Measurements from ENCODE around the gene ANXA3.
"Not testable (repeated sequence)": the region's sequence is repeated elsewhere in the genome, so short reads cannot be mapped to it uniquely, and the experiment has no call there.

Gene ANXA3

DNA sequence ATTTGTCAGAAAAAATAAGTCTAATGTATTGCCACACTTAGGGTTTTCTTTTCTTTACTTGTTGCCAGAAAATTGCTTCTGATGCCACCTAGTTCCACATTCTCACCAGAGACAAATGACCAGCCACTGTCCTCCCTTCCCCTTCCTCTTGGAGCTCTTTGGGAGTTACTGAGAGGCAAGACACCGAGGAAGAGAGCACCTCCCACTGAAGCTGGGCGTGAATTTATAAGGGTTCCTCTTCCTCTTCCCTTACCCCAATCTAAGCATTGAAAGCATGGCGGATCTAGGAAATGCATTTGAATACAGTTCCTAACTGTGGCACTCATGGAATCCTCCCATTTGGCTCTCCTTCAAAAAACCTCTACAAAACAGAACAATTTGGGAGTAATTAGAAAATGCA, 30.0 kb downstream of the ANXA3 start:
- DNase-seq = no peak

DNA sequence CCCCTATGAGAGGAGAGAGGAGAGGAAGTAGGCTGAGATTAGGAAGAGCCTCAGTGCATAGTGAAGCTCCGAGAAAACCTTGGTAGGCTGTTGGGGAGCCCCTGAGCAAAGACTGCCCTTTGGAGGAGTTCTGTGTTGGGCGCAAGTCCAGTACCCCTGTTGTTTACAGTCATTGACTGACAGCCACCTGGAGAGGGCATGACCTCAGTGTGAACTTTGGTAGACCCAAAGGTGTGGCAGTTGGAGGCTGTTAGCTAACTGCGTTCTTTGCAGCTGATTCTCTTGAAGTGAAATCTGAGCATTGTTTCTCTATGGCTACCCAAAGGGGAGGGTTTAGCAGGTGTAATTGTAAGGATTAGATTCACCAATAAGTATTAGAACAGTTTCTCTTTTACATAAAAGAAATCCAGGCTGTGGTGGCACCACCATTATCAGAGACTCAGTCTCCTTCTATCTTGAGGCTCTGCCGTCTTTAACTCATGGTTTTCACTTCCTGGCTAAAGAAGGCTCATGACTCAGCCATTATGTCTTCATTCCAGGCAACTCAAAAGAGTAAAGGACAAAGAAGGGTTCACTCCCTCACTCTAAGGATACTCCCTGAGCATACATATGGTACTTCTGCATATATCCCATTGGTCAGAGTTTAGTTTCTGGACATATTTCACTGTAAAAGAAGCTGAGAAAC, 33.4 kb downstream of the ANXA3 start:
- DNase-seq = no peak

GRCh38 chr4:78585633-78586032, 34.1 kb downstream of the ANXA3 start:
- no peak for DNase-seq

DNA sequence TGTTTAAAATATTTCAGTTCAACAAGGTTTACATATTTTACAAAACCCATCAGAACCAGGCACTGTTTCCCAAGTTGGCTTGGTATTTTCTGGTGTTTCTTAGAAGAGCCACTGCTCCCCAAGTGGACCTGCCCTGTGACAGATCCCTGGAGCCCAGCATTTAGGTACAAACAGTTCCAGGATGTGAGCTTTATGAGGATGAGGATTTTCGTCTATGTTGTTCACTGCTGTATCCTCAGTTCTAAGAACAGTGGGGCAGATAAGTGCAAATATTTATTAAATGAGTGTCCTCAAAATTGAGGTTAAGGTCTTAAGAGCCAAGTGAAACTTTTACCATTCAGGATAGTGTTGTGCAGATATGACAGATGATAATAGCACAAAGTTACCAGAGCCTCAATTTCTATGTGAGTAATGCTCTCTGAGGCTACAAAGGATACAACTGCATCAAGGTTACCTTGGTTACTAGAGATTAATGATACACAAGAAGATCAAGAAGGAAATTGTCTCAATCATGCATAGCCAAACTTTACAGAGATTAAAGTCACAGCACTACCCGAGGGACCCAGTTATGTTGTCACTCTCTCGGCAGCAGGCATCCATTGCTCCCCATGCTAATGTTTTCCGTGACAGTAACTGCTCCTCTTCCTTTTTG, 37.5 kb downstream of the ANXA3 start:
- DNase-seq = no peak

- DNase-seq = no peak
Observed at GRCh38 chr4:78591404-78591803, 39.8 kb downstream of the ANXA3 start.

DNA sequence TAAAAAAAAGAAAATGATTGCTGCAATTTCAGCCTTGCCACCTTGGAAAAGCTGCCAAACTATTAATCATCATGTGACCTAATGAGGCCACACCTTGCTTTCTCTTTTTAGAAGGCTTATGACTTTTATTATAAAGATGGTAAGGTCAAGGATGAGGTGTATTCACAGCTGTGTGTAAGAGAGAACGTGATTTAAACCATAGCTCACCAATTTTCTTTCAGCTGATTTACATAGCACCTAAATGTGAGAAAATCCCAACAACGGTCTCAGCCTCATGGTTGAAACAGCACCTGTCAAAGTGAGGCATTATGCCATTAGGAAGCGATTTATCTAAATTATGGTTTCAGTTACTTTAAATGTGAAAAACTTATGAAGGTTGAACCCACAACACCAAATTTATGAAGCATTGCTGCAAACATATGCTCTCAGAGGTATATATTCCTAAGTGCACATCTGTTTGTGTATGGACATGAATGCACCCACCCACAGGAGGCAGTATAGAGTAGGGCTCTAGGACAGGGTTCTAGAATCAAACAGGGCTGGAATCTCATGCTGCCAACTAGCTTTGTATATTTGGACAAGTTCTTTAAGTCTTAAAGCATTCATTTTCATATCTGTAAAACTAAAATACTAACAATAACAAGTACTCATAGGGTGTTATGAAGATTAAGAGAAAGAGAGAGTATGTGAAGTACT, 40.7 kb downstream of the ANXA3 start:
- DNase-seq = no peak

DNA sequence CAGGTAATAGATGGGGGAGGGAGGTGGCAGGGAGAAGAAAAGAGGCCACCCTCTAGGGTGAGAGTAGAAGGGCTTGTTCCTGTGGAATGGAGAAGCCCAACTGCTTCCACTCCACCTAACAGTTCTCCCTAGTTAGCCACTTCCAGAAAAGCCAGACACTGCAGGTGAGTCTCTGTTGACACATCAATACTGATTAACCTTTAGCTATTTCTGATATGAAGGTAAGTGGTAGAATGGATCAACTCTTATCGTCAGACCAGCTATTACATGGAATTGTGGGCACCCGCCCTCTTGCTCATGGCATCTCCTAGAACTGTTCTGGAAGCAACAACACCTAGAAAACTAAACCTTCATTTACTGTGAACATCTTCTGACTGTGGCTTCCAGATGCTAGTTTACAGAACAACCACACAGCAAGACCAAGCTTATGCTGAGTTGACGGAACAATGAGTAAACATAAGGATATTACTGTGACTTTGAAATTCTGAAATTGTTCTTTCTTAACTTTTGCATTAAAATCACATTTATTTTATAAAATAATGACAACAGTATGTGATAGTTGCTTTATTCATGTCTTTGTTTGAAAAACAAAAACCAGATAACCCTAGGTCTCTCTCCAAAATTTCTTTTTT, 44.7 kb downstream of the ANXA3 start:
- DNase-seq = no peak

GRCh38 chr4:78598431-78598830, 46.9 kb downstream of the ANXA3 start:
- DNase-seq = not testable (repeated sequence)

GRCh38 chr4:78599147-78599546, 47.6 kb downstream of the ANXA3 start:
- DNase-seq = no peak

- no peak for DNase-seq
Observed at GRCh38 chr4:78599931-78600375, 48.4 kb downstream of the ANXA3 start.

DNA sequence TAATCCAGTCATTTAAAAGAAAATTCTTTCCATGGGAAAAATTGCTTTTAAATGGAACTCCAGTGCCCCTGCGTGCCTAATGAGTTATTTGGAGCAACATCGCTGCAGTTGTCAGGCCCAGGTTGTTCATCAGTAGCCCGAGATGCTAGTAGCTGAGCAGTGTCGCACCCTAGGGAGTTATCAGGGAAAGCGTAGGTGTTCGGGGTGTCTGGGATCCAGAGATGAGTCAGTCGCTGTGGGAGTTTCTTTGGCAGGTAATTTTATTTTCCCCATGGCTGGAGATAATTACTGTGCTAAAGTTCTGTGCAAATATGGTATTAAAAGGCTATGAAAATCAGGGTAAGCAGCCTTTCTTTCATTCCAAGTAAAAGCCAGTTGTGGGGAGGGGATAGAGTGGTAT, 49.4 kb downstream of the ANXA3 start:
- no peak for DNase-seq

- DNase-seq = no peak
Observed at GRCh38 chr4:78602334-78602733, 50.8 kb downstream of the ANXA3 start.

DNA sequence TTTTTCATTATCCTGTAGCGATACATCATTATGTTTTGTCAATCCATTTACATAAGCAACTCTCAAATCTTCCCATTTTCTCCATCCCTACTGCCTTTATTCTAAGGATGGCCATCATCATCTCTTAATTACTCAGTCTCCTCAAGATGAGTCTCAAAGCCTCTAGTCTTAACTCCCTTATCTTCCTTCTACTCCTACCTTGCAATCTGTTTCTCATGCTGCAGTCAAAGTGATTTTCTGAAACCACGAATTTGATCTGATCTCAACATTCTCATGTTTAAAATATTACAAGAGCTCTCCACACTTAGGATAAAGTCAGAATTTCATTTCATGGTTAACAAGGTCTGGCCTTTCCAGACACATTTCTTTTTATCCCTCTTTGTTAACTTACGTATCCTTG, 51.8 kb downstream of the ANXA3 start:
- no peak for DNase-seq

DNA sequence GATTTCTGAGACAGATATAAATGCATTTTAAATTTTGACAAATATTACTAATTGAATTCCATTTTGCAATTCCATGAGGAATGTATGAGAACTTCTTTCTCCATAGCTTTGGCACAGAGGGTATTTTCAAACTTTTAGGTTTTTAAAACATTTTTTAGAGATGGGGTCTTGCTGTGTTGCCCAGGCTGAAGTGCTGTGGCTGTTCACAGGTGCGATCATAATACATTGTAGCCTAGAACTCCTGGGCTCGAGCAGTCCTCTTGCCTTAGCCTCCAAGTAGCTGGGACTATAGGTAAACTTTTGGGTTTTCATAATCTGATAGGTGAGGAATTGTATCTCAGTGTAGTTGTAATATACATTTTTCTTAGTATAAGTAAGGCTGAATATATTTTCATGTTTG, 53.4 kb downstream of the ANXA3 start:
- no peak for DNase-seq

DNA sequence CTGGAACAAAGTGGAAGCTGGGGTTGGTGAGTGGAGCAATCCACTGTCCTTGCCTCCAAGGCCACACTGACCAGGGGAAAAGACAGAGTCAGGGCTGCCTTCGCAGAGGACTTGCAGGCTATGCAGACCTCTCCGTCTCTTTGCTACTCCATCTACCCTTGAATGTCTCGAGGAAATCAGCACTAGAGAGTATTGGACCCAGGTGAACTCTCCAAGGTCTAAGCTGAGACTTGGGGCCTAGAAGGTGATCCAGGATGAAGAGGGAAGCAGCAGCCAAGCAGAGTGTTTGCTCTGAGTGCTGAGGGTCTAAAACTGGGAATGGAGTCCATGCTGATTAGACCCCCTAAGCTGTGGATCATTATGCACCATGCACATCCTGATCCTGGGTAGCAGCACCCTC, 54.5 kb downstream of the ANXA3 start:
- no peak for DNase-seq

GRCh38 chr4:78606530-78607095, 55.0 kb downstream of the ANXA3 start:
- DNase-seq = no peak

GRCh38 chr4:78608684-78609083, 57.1 kb downstream of the ANXA3 start:
- DNase-seq = no peak

DNA sequence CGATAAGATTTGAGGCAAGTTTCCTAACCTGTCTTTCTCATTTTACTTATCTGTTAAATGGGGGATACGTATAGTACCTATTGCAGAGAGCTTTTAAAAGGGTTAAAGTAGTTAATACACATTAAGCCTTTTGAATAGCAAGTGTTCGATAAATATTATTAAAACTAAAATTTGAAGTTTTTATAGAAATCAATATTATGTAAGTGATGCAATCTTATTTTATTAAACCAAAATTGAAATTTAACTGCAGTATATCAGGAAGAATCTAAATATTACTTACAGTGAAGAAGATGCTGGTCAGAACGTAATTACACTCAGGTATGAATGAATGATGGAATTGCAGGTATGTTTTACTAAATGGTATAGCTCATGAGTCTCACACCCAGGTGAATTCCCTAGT, 58.0 kb downstream of the ANXA3 start:
- DNase-seq = no peak

DNA sequence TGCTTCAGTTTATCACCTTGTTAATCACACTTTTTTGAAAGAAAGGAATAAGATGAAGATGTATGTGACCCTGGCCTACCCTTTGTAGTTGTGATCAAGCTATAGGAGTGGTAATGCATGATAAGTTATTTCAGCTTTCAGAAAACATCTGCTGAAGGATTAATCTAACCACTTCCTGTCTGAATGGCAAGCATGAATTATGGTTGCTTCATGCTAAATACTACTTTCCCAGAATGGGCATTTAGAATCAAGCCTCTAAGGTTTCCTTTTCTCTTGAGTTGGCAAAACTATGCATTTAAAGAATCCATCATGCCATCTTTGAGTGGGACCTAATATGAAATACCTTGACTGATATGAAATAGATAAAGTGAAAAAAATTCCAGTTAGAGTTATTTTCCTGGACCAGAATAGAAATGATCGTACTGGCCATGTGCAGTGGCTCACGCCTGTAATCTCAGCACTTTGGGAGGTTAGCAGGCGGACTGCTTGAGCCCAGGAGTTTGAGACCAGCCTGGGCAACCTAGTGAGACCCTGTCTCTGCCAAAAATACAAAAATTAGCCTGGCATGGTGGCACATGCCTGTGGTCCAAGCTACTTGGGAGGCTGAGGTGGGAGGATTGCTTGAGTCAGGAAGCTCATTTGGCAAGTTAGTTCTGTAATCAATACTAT, 59.1 kb downstream of the ANXA3 start:
- no peak for DNase-seq

GRCh38 chr4:78611215-78611558, 59.6 kb downstream of the ANXA3 start:
- no peak for DNase-seq

DNA sequence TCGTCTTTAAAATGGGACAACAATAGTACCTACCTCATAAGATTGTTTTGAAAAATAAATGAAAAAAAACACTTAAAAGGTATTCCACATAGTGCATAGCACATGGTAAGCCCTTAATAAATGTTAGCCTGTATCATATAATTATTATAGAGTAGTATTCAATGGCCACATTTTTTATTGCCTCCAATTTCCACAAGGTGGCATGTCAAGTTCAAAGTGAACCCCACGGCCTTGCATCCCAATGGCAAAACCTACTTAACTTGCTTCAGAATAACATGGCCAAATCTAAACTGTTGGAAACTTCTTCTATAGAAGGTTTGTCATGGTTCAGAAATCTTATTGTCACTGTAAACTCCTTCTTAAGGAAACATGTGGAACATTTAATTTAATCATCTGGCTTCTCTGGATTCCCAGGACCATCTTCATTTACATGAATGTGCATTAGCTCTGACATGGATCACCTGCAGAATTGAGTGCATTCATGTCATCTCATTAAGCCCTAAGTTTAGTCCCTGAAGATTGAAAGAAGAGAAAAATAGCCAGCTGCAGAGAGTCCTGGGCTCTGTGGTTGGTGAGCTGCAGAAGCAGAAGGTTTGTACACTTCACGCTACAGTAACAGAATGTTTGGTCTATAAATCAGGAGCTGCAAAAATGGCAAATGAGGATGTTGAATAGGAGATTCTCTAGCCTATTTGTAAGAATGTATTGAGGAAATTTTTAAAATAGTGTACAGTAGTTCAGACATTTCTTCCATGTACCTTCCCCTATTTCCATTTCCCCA, 61.0 kb downstream of the ANXA3 start:
- no peak for DNase-seq

Data from effector CD4-positive, alpha-beta T cell (primary cell).